A549 (cell line): ENCODE results near the gene E2F2. TPM values are rescaled to one million over a fixed set of nuclear protein-coding genes. Genes with fewer than 3 reads are reported as not detected.
A peak's percentile ranks its signal among the peaks of the same experiment; 100 is the strongest.

Source experiments
- ATAC-seq, 2 experiments: fragments of 200-7000 bp in 1 of 2; fragments of >200 bp in 1 of 2; cut with Nextera tagmentation in 1 of 2; cut with Tn5 transposase in 1 of 2; 3 replicates each; pipeline versions ENCODE4 v1.8.0 to v1.9.1; 2018 to 2020; ENCODE audit warnings: mild to moderate bottlenecking in 1 of 2, moderate library complexity in 1 of 2
- CTCF ChIA-PET: fragments of 300-600 bp; sonication (Branson Sonifier 250); formaldehyde crosslinking; extraction: SDS; loops from one replicate; lab custom pipeline; 2021; ENCODE audit warnings: antibody characterized with exemption, inconsistent platforms; lab: Yijun Ruan, JAX
- POLR2A ChIA-PET: fragments of 350-600 bp; formaldehyde crosslinking; extraction: SDS; loops from one replicate; lab custom pipeline; 2021; ENCODE audit warnings: antibody characterized with exemption, inconsistent platforms; lab: Yijun Ruan, JAX
- DNase-seq, 2 experiments: peaks; one replicate each; pipeline versions ENCODE4 v3.0.0 to v3.0.0-alpha.2; 2011 to 2016; ENCODE audit warnings: low read depth in 1 of 2, low spot score in 1 of 2
- FAIRE-seq: peaks from 2 replicates; lab custom pipeline; 2011; peaks lifted over from hg19 to GRCh38; lab: Jason Lieb, UNC
- H3K27ac ChIP-seq, 2 experiments: fragments of >200 bp; sonication (Bioruptor Twin); formaldehyde crosslinking; 3 replicates each; pipeline ENCODE4 v1.5.1; 2016 to 2017
- H3K4me1 ChIP-seq: fragments of >200 bp; sonication (Bioruptor Twin); formaldehyde crosslinking; 3 replicates; pipeline ENCODE4 v1.6.1; 2016
- H3K4me2 ChIP-seq: fragments of >200 bp; sonication (Bioruptor Twin); formaldehyde crosslinking; 3 replicates; pipeline ENCODE4 v1.6.1; 2016
- H3K4me3 ChIP-seq: fragments of >200 bp; sonication (Bioruptor Twin); formaldehyde crosslinking; 3 replicates; pipeline ENCODE4 v1.5.1; 2016
- H3K9me3 ChIP-seq: fragments of >200 bp; sonication (Bioruptor Twin); formaldehyde crosslinking; 3 replicates; pipeline ENCODE4 v1.6.1; 2016
- BHLHE40 ChIP-seq: IDR thresholded peaks from 2 replicates; pipeline ENCODE4 v1.6.1; 2012; ENCODE audit warnings: low read depth, low read length, inconsistent platforms
- CBX2 ChIP-seq: fragments of 200-600 bp; sonication (generic); IDR thresholded peaks from 2 replicates; pipeline ENCODE4 v1.6.1; 2016; ENCODE audit warnings: low read depth, mild to moderate bottlenecking, borderline replicate concordance
- CBX8 ChIP-seq: fragments of 200-600 bp; sonication (generic); IDR thresholded peaks from 2 replicates; pipeline ENCODE4 v1.6.1; 2016
- CEBPB ChIP-seq, 2 experiments: fragments of >200 bp in 1 of 2; sonication (Bioruptor Twin) in 1 of 2; formaldehyde crosslinking in 1 of 2; IDR thresholded peaks; 2 replicates each; pipeline ENCODE4 v1.6.1; 2012 to 2016
- CHD2 ChIP-seq: fragments of 150-350 bp; IDR thresholded peaks from 2 replicates; pipeline ENCODE4 v1.6.1; 2014; ENCODE audit warnings: low read length; ENCODE audit not compliant: partially characterized antibody
- E2F6 ChIP-seq: IDR thresholded peaks from 2 replicates; pipeline ENCODE4 v1.6.1; 2012; ENCODE audit warnings: low read depth, borderline replicate concordance
- EP300 ChIP-seq, 2 experiments: fragments of >200 bp; sonication (Bioruptor Twin); formaldehyde crosslinking; IDR thresholded peaks; 2 replicates in 1 of 2; 3 replicates in 1 of 2; pipeline ENCODE4 v1.6.1; 2016 to 2017
- ESRRA ChIP-seq: fragments of 150-350 bp; IDR thresholded peaks from 2 replicates; pipeline ENCODE4 v1.6.1; 2014; ENCODE audit warnings: mild to moderate bottlenecking, low read length, borderline replicate concordance
- HEYL ChIP-seq: fragments of 250-450 bp; sonication (Bioruptor Pico); IDR thresholded peaks from 2 replicates; pipeline ENCODE4 v1.8.0; 2021; ENCODE audit warnings: mild to moderate bottlenecking, moderate library complexity
- HOXA7 ChIP-seq: fragments of 250-450 bp; sonication (Bioruptor Pico); IDR thresholded peaks from 2 replicates; pipeline ENCODE4 v1.5.0; 2020; ENCODE audit warnings: mild to moderate bottlenecking, moderate library complexity
- HOXB13 ChIP-seq: fragments of 250-450 bp; sonication (Bioruptor Pico); IDR thresholded peaks from 2 replicates; pipeline ENCODE4 v1.5.0; 2020; ENCODE audit warnings: low read depth, mild to moderate bottlenecking, moderate library complexity
- HOXB5 ChIP-seq: fragments of 250-450 bp; sonication (Bioruptor Pico); IDR thresholded peaks from 2 replicates; pipeline ENCODE4 v1.5.0; 2020; ENCODE audit warnings: mild to moderate bottlenecking, moderate library complexity
- KDM1A ChIP-seq: fragments of 200-600 bp; sonication (generic); IDR thresholded peaks from 2 replicates; pipeline ENCODE4 v1.6.1; 2016; ENCODE audit warnings: low read depth, mild to moderate bottlenecking
- KDM5A ChIP-seq: fragments of 200-600 bp; sonication (generic); IDR thresholded peaks from 2 replicates; pipeline ENCODE4 v1.6.1; 2016; ENCODE audit warnings: antibody characterized with exemption, mild to moderate bottlenecking
- MAX ChIP-seq: IDR thresholded peaks from 2 replicates; pipeline ENCODE4 v1.6.1; 2012
- MYC ChIP-seq: IDR thresholded peaks from 2 replicates; pipeline ENCODE4 v1.6.1; 2012; ENCODE audit warnings: mild to moderate bottlenecking, inconsistent platforms, low read length, improper control_type of control experiment, borderline replicate concordance
- NPAS2 ChIP-seq: fragments of 250-450 bp; sonication (Bioruptor Pico); IDR thresholded peaks from 2 replicates; pipeline ENCODE4 v1.8.0; 2022; ENCODE audit warnings: mild to moderate bottlenecking, moderate library complexity, borderline replicate concordance
- NR3C1 ChIP-seq: fragments of >200 bp; sonication (Bioruptor Twin); formaldehyde crosslinking; IDR thresholded peaks from 3 replicates; pipeline ENCODE4 v1.6.1; 2017
- RCOR1 ChIP-seq: fragments of 150-350 bp; IDR thresholded peaks from 2 replicates; pipeline ENCODE4 v1.6.1; 2014; ENCODE audit warnings: antibody characterized with exemption, low read length, low read depth
- TP53 ChIP-seq: fragments of 250-450 bp; sonication (Bioruptor Pico); IDR thresholded peaks from 2 replicates; pipeline ENCODE4 v1.5.0; 2021; ENCODE audit warnings: mild to moderate bottlenecking, moderate library complexity
- ZFP36 ChIP-seq: fragments of 450-650 bp; IDR thresholded peaks from 2 replicates; pipeline ENCODE4 v1.6.1; 2014; ENCODE audit warnings: borderline replicate concordance; ENCODE audit not compliant: partially characterized antibody
- ZNF302 ChIP-seq: fragments of 250-450 bp; sonication (Bioruptor Pico); IDR thresholded peaks from 2 replicates; pipeline ENCODE4 v1.9.0; 2021; ENCODE audit warnings: inconsistent platforms, mild to moderate bottlenecking, moderate library complexity
- WGBS: methylation state at CpG from one replicate; pipeline ENCODE4 v1.1.6; 2017; ENCODE audit errors: missing lambda C conversion rate; 5-methylcytosine and 5-hydroxymethylcytosine counted together
- polyA plus RNA-seq, 4 experiments: library from polyadenylated mRNA; depleted of rRNA in 3 of 4; stranded (reverse); fragments of >200 nt; fragmentation: RNase III in 1 of 4; extraction: RNeasy Plus Mini Kit Qiagen cat#74134 plus additional on column Dnase treatment in 1 of 4; gene quantifications; 2 replicates in 3 of 4; 3 replicates in 1 of 4; pipeline ENCODE4 v1.2.3, GENCODE V29; 2011 to 2017
- TF ChIP-seq, protein P1 (sequence below): fragments of >200 bp; sonication (Bioruptor Twin); formaldehyde crosslinking; IDR thresholded peaks from 2 replicates; pipeline ENCODE4 v1.6.1; 2016

The E2F2 gene
- polyA plus RNA-seq, 2 of the 4 experiments (the other 2 are of a cell fraction): 0.90 to 3.4 TPM

- POLR2A ChIA-PET: interaction anchor here (0.6 to 11.2 kb wide), 13 partner anchors 7 to 510 kb away, joined by 3 to 168 read pairs (median 11); partner anchors contain the start of genes E2F2 and RPL11
- CTCF ChIA-PET: interaction anchor here (1.1 to 29.3 kb wide), 6 partner anchors 9 to 111 kb away, joined by 3 to 699 read pairs (median 8); no protein-coding TSS in a partner anchor
- Histone ChIP-seq H3K4me2 (peak overlapping the region; percentile 77), H3K27ac (peak overlapping the region; percentile 96 to 98), H3K4me3 (peak overlapping the region; percentile 45), H3K9me3 (no peaks in the 10 kb centered on the region), H3K4me1 (peaks cover 44% of the 10 kb centered on the region)
- ATAC-seq (no peak), FAIRE-seq (no peak), DNase-seq (no peak)
- whole genome bisulfite sequencing: 15% methylated on average over 4 of the region's 12 CpGs
- TF ChIP-seq HOXB13 (CRISPR knock-in tag) (no peak), E2F6 (no peak), NPAS2 (CRISPR knock-in tag) (no peak), MAX (no peak)
These were observed 23.1 kb upstream of the E2F2 start for GRCh38 chr1:23554127-23554480.

DNA sequence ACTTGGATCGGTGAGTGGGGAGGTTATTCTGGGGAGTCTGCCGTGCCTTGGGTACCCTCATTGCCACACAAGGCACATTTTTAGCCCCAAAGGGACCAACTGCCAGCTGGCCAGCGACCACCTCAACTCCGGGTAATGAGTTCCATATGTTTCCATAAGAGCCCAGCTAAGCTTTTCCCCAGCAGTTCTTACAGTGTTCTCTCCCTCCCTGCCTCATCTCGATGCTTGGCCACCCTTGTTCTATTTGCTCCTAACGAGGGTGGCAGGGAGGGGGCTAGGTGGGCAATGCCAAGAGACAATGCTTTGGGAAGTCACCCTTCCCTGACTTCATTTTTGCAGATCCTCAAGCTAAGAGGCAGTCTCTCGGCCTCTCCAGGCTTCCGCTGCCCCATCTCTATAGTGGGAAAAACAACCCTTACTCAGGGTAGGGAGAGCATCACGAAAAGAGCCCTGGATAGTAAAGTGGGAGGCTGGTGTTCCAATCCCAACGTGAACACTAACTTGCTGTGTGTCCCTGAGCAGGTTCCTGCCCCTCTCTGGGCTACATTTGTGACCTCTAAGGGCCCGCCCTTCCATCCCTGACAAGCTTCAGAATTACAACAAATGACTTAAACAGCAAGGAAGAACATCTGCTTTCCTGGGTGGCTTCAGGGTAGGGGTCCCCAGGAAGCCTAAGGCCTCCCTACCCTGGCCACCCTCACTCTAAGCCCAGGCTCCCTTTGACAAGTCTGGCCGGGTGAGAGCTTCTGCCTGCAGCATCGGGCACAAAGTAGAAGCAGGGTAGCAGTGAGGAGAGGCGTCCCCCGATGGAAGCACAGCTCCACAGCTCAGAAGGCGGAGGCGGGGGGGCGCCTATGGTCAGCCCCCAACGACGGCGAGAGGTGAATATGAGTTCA lies 22.4 kb upstream of the E2F2 start:
- CTCF ChIA-PET: interaction anchor here (0.6 to 29.3 kb wide), 7 partner anchors 8 to 112 kb away, joined by 3 to 699 read pairs (median 5); no protein-coding TSS in a partner anchor
- Histone ChIP-seq H3K9me3 (no peaks in the 10 kb centered on the region), H3K4me2 (peak overlapping the region; percentile 77)
- WGBS: 60% methylated on average over 20 of the region's 21 CpGs
- TF ChIP-seq KDM1A: 0 out of 2 replicates have a peak, but pooled peaks have one; percentile 49
- TF ChIP-seq ZFP36: peak; percentile 77
- TF ChIP-seq, protein P1, sequence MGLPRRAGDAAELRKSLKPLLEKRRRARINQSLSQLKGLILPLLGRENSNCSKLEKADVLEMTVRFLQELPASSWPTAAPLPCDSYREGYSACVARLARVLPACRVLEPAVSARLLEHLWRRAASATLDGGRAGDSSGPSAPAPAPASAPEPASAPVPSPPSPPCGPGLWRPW: no peak
- TF ChIP-seq, all 56 proteins: peak for 2
- no peak for DNase-seq
- Histone ChIP-seq H3K4me3 (peak overlapping the region; percentile 45; the same call in 2 of the 3 replicates), H3K27ac (peak overlapping the region; percentile 96 to 98), H3K4me1 (peaks cover 49% of the 10 kb centered on the region)
- POLR2A ChIA-PET: interaction anchor here (0.7 to 3.7 kb wide), 6 partner anchors 9 to 138 kb away, joined by 3 to 31 read pairs (median 12); partner anchors contain the start of gene RPL11
- ATAC-seq: no peak
- no peak for FAIRE-seq

DNA sequence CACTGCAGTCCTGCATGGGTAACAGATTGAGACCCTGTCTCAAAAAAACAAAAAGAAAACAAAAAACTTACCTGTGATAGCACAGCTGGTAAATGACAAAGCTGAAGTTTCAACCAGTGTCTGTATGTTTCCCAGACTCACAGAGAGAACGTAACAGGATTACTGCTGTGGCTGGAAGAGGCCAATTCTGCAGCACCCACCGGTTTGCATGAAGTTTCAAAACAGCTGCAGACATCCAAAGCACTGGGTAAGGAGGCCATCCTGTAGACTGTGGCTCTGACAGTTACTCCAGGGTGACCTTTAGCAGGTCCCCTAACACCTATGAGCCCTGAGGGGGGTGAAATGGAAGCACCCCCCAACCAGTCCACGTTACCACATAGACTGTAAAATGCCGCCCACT lies 20.8 kb upstream of the E2F2 start:
- ChIA-PET POLR2A (no interaction called here), CTCF (interaction anchor here (0.7 to 29.3 kb wide), 5 partner anchors 7 to 114 kb away, joined by 3 to 699 read pairs (median 4); no protein-coding TSS in a partner anchor)
- WGBS: 90% methylated on average over 4 of the region's 4 CpGs
- Histone ChIP-seq H3K4me1 (peaks cover 64% of the 10 kb centered on the region), H3K4me3 (no peak overlapping the region), H3K27ac (peak overlapping the region; percentile 2 to 75; a peak in 3 of 6 replicates), H3K4me2 (no peak overlapping the region), H3K9me3 (no peaks in the 10 kb centered on the region)
- DNase-seq (no peak), ATAC-seq (no peak), FAIRE-seq (no peak)
- TF ChIP-seq CEBPB (IDR thresholded peaks at IDR 0.05) (no peak), HOXB5 (CRISPR knock-in tag) (no peak), BHLHE40 (no peak), CBX2 (no peak), HOXA7 (no peak), NPAS2 (CRISPR knock-in tag) (no peak), ESRRA (no peak), RCOR1 (no peak), EP300 (IDR thresholded peaks at IDR 0.05) (no peak), TP53 (CRISPR knock-in tag) (no peak), MYC (no peak), HEYL (CRISPR knock-in tag) (no peak), NR3C1 (no peak), ZNF302 (CRISPR knock-in tag) (no peak), CBX8 (no peak), KDM5A (no peak), CHD2 (no peak)
